Peyer's patch (tissue), 4 donors: ENCODE results near the gene TRMT11.
"Not testable (repeated sequence)": the region's sequence is repeated elsewhere in the genome, so short reads cannot be mapped to it uniquely, and the experiment has no call there.

Experiments
- POLR2A ChIP-seq, 2 donors: fragments of 450-650 bp; IDR thresholded peaks; one replicate each; pipeline ENCODE4 v1.5.1; 2017; ENCODE audit warnings: antibody characterized with exemption in 2 of 2, mild to moderate bottlenecking in 2 of 2, moderate library complexity in 2 of 2
- TF ChIP-seq, protein P1 (sequence below), 6 experiments: fragments of 450-650 bp in 4 of 6; fragments of 200-600 bp in 2 of 6; sonication (generic) in 1 of 6; IDR thresholded peaks; one replicate each; pipeline ENCODE4 v1.5.1; 2017 to 2019; ENCODE audit warnings: antibody characterized with exemption in 6 of 6, mild to moderate bottlenecking in 3 of 6, moderate library complexity in 1 of 6

DNA sequence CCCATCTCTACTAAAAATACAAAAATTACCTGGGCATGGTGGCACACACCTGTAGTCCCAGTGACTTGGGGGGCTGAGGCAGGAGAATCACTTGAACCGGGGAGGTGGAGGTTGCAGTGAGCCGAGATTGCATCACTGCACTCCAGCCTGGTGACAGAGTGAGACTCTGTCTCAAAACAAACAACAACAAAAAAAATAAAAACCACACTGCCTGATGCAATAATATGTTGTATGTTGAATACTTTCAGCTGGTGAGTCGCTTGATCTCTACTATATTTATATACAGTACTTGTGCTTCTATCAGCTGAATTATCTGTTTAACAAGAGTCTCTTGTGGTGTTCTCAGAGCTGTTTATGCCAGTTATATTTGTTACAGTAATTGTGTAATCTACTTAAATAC is 37.1 kb downstream of the TRMT11 start:
- TF ChIP-seq, protein P1, sequence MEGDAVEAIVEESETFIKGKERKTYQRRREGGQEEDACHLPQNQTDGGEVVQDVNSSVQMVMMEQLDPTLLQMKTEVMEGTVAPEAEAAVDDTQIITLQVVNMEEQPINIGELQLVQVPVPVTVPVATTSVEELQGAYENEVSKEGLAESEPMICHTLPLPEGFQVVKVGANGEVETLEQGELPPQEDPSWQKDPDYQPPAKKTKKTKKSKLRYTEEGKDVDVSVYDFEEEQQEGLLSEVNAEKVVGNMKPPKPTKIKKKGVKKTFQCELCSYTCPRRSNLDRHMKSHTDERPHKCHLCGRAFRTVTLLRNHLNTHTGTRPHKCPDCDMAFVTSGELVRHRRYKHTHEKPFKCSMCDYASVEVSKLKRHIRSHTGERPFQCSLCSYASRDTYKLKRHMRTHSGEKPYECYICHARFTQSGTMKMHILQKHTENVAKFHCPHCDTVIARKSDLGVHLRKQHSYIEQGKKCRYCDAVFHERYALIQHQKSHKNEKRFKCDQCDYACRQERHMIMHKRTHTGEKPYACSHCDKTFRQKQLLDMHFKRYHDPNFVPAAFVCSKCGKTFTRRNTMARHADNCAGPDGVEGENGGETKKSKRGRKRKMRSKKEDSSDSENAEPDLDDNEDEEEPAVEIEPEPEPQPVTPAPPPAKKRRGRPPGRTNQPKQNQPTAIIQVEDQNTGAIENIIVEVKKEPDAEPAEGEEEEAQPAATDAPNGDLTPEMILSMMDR (IDR thresholded peaks at IDR 0.05), result not testable (repeated sequence)
- not testable (repeated sequence) for TF ChIP-seq POLR2A (IDR thresholded peaks at IDR 0.05)
